GM12878 (cell line): ENCODE data around the gene YPEL3. TPM values are rescaled to one million over a fixed set of nuclear protein-coding genes. Genes with fewer than 3 reads are reported as not detected.

Source experiments
- ATAC-seq: fragments of 200-7000 bp; cut with Tn5 transposase; 3 replicates; pipeline ENCODE4 v1.9.1; 2020; ENCODE audit warnings: mild to moderate bottlenecking, moderate library complexity
- BruUV-seq: library from RNA; stranded (reverse); fragments of 400-500 nt; replicated peaks from 2 replicates; lab custom pipeline; 2021; lab: Mats Ljungman, UMichigan
- CTCF ChIA-PET: fragments of 300-600 bp; sonication (Branson Sonifier 250); formaldehyde crosslinking; extraction: SDS; loops from one replicate; lab custom pipeline; 2021; ENCODE audit warnings: inconsistent platforms; lab: Yijun Ruan, JAX
- POLR2A ChIA-PET: fragments of 350-600 bp; formaldehyde crosslinking; extraction: SDS; loops from one replicate; lab custom pipeline; 2021; ENCODE audit warnings: inconsistent platforms; lab: Charles Lee
- RAD21 ChIA-PET: fragments of 300-600 bp; sonication (Branson Sonifier 250); formaldehyde crosslinking; loops from one replicate; lab custom pipeline; 2023; ENCODE audit warnings: antibody characterized with exemption; ENCODE audit not compliant: unreplicated experiment; lab: Charles Lee
- SMC1A ChIA-PET: fragments of 300-600 bp; sonication (Branson Sonifier 250); formaldehyde crosslinking; loops from one replicate; lab custom pipeline; 2023; ENCODE audit not compliant: unreplicated experiment, uncharacterized antibody; lab: Charles Lee
- DNase-seq: peaks from one replicate; pipeline ENCODE4 v3.0.0-alpha.2; 2011; ENCODE audit warnings: low read depth, low spot score
- FAIRE-seq: peaks from 3 replicates; lab custom pipeline; 2011; peaks lifted over from hg19 to GRCh38; lab: Jason Lieb, UNC
- H2AFZ ChIP-seq: 2 replicates; pipeline ENCODE4 v1.6.0; 2011; ENCODE audit warnings: low read depth, low read length, control low read depth; ENCODE audit not compliant: control insufficient read depth
- H3K27ac ChIP-seq: 2 replicates; pipeline ENCODE4 v1.5.1; 2011; ENCODE audit warnings: control low read depth; ENCODE audit not compliant: control insufficient read depth, insufficient read depth
- H3K27me3 ChIP-seq, 2 experiments: replicated peaks in 1 of 2; 2 replicates each; pipeline versions ENCODE4 v1.6.0 to v1.6.1; 2011; ENCODE audit warnings: low read length in 1 of 2; ENCODE audit not compliant: control insufficient read depth in 2 of 2, insufficient read depth in 2 of 2
- H3K36me3 ChIP-seq, 2 experiments: 2 replicates each; pipeline ENCODE4 v1.5.1; 2011; ENCODE audit warnings: low read length in 1 of 2; ENCODE audit not compliant: control insufficient read depth in 2 of 2, insufficient read depth in 2 of 2
- H3K4me1 ChIP-seq: 2 replicates; pipeline ENCODE4 v1.6.1; 2011; ENCODE audit warnings: mild to moderate bottlenecking, low read length, moderate library complexity, mixed read lengths; ENCODE audit not compliant: control insufficient read depth, insufficient read depth
- H3K4me2 ChIP-seq: 2 replicates; pipeline ENCODE4 v1.6.0; 2011; ENCODE audit warnings: control low read depth; ENCODE audit not compliant: control insufficient read depth, insufficient read depth
- H3K4me3 ChIP-seq: fragments of 200-600 bp; sonication (generic); 2 replicates; pipeline ENCODE4 v1.5.1; 2016
- H3K79me2 ChIP-seq: 2 replicates; pipeline ENCODE4 v1.6.0; 2011; ENCODE audit warnings: low read length; ENCODE audit not compliant: control insufficient read depth, insufficient read depth
- H3K9ac ChIP-seq: 2 replicates; pipeline ENCODE4 v1.8.0; 2011; ENCODE audit warnings: low read length, control low read depth, mixed read lengths; ENCODE audit not compliant: control insufficient read depth, insufficient read depth
- H3K9me3 ChIP-seq: replicated peaks from 3 replicates; pipeline ENCODE4 v1.5.1; 2011; ENCODE audit warnings: mild to moderate bottlenecking, low read length; ENCODE audit not compliant: control insufficient read depth, insufficient read depth
- H4K20me1 ChIP-seq: 2 replicates; pipeline ENCODE4 v1.6.0; 2011; ENCODE audit not compliant: control insufficient read depth, insufficient read depth
- BACH1 ChIP-seq: fragments of 450-650 bp; IDR thresholded peaks from 2 replicates; pipeline ENCODE4 v1.6.1; 2017; ENCODE audit warnings: mild to moderate bottlenecking, borderline replicate concordance
- CEBPZ ChIP-seq: fragments of 150-350 bp; IDR thresholded peaks from 2 replicates; pipeline ENCODE4 v1.6.1; 2016; ENCODE audit warnings: low read depth, low read length
- EED ChIP-seq: sonication (generic); IDR thresholded peaks from 2 replicates; pipeline ENCODE4 v1.6.1; 2016; ENCODE audit warnings: antibody characterized with exemption, low read depth
- GATAD2B ChIP-seq: fragments of 450-650 bp; conservative IDR thresholded peaks from 2 replicates; pipeline ENCODE4 v1.6.1; 2017; ENCODE audit warnings: low read depth, mild to moderate bottlenecking, moderate library complexity
- HDAC2 ChIP-seq: fragments of 200-600 bp; sonication (generic); IDR thresholded peaks from 2 replicates; pipeline ENCODE4 v1.6.1; 2017
- IKZF2 ChIP-seq, 2 experiments: fragments of 450-650 bp; IDR thresholded peaks; 2 replicates each; pipeline ENCODE4 v1.6.1; 2017; ENCODE audit warnings: mild to moderate bottlenecking in 2 of 2, moderate library complexity in 2 of 2
- NFIC ChIP-seq: IDR thresholded peaks from 2 replicates; pipeline ENCODE4 v1.6.1; 2012; ENCODE audit warnings: low read depth, mild to moderate bottlenecking, inconsistent platforms, low read length, moderate library complexity
- NR2C2 ChIP-seq: IDR thresholded peaks from 2 replicates; pipeline ENCODE4 v1.6.1; 2011; ENCODE audit warnings: borderline replicate concordance, low read depth; ENCODE audit not compliant: control insufficient read depth, insufficient read length
- PRDM15 ChIP-seq: fragments of 450-650 bp; formaldehyde crosslinking; IDR thresholded peaks from 2 replicates; pipeline ENCODE4 v1.4.0; 2020; ENCODE audit warnings: mild to moderate bottlenecking, moderate library complexity
- RCOR1 ChIP-seq: conservative IDR thresholded peaks from 2 replicates; pipeline ENCODE4 v1.6.1; 2012; ENCODE audit warnings: low read depth, low read length, improper control_type of control experiment
- RELA ChIP-seq: fragments of 450-650 bp; IDR thresholded peaks from 2 replicates; pipeline ENCODE4 v1.8.0; 2014; ENCODE audit warnings: borderline replicate concordance; ENCODE audit not compliant: partially characterized antibody
- STAT1 ChIP-seq: fragments of 450-650 bp; conservative IDR thresholded peaks from 2 replicates; pipeline ENCODE4 v1.6.1; 2014; ENCODE audit warnings: antibody characterized with exemption, mild to moderate bottlenecking
- STAT3 ChIP-seq: IDR thresholded peaks from 2 replicates; pipeline ENCODE4 v1.6.1; 2011; ENCODE audit warnings: low read depth, low read length, improper control_type of control experiment
- TCF3 ChIP-seq: IDR thresholded peaks from 2 replicates; pipeline ENCODE4 v1.6.1; 2012; ENCODE audit warnings: low read depth, mild to moderate bottlenecking, low read length, borderline replicate concordance; ENCODE audit not compliant: insufficient read depth
- ZBTB11 ChIP-seq: fragments of 450-650 bp; formaldehyde crosslinking; IDR thresholded peaks from 2 replicates; pipeline ENCODE4 v1.5.0; 2022; ENCODE audit warnings: mild to moderate bottlenecking, missing genetic modification characterization
- WGBS: methylation state at CpG from one replicate; pipeline ENCODE4 v1.1.6; 2016; ENCODE audit warnings: low lambda C conversion rate; ENCODE audit not compliant: insufficient replicate concordance, insufficient coverage; ENCODE audit errors: missing lambda C conversion rate; 5-methylcytosine and 5-hydroxymethylcytosine counted together
- in situ Hi-C: fragments of 300-500 bp; cut with MboI; formaldehyde crosslinking; loops from 9 replicates; pipeline ENCODE4 v1.14.3; 2018; ENCODE audit warnings: mixed read lengths
- intact Hi-C: fragments of 100-400 bp; cut with micrococcal nuclease; formaldehyde crosslinking; loops from one replicate; pipeline ENCODE4 v1.14.2; 2022; ENCODE audit not compliant: unreplicated experiment
- polyA plus RNA-seq, 11 experiments: library from polyadenylated mRNA; depleted of rRNA in 4 of 11; unstranded in 6 of 11; stranded (reverse) in 5 of 11; fragments of >200 nt; fragmentation: Nextera tagmentation in 4 of 11; fragmentation: Illumina TruSeq in 1 of 11; extraction: Ambion mirVana in 4 of 11; extraction: Trizol in 1 of 11; gene quantifications; 1 replicate in 1 of 11; 2 replicates in 10 of 11; pipeline versions ENCODE4 v1.2.1 to v1.2.3, GENCODE V29; 2011 to 2016; ENCODE audit warnings: inconsistent platforms in 2 of 11, missing spikeins in 2 of 11, low read depth in 1 of 11
- total RNA-seq, 4 experiments: library from RNA; depleted of rRNA in 3 of 4; stranded (reverse); fragments of >200 nt in 3 of 4; fragmentation: Illumina TruSeq in 1 of 4; extraction: Trizol in 1 of 4; gene quantifications; 2 replicates each; pipeline versions ENCODE4 v1.2.1 to v1.2.3, GENCODE V29; 2013 to 2021

Gene YPEL3
- total and polyA plus RNA-seq, 10 of the 15 experiments (the other 5 are each of a cell fraction or from before 2014, with no cell fraction given): 1.3 to 22.0 (median 12.1) TPM

- no peaks in the 10 kb centered on the region for H3K4me1 ChIP-seq
- ChIA-PET CTCF (no interaction called here), POLR2A (no interaction called here), RAD21 (no interaction called here), SMC1A (no interaction called here)
- H3K9ac ChIP-seq: no peak overlapping the region
- no peaks in the 10 kb centered on the region; the same call in 1 of the 2 replicates for H3K79me2 ChIP-seq
- no peak overlapping the region for H2AFZ ChIP-seq
- H3K4me2 ChIP-seq: no peak overlapping the region
- no peaks in the 10 kb centered on the region for H4K20me1 ChIP-seq
- peaks cover 26 to 33% of the 10 kb centered on the region in 2 experiments; a peak in 3 of 4 replicates for H3K36me3 ChIP-seq
- in situ Hi-C loops (loop anchor here (25.0 kb wide), 1 partner anchor 1802 kb away; no protein-coding TSS in a partner anchor), intact Hi-C loops (no loop called here)
- H3K9me3 ChIP-seq: no peaks in the 10 kb centered on the region
- no peak for ATAC-seq
- H3K27me3 ChIP-seq: no peaks in the 10 kb centered on the region
- no peak for FAIRE-seq
- no TSS peak for BruUV-seq
- 46% methylated on average over 3 of the region's 3 CpGs for WGBS
- H3K4me3 ChIP-seq: no peak overlapping the region
- no peak for DNase-seq
- H3K27ac ChIP-seq: no peak overlapping the region
- TF ChIP-seq PRDM15 (CRISPR knock-in tag) (no peak), HDAC2 (no peak), IKZF2 (IDR thresholded peaks at IDR 0.05) (no peak), RELA (no peak), NFIC (no peak), STAT1 (no peak), STAT3 (no peak), EED (no peak), ZBTB11 (CRISPR knock-in tag) (no peak), BACH1 (no peak), RCOR1 (no peak), NR2C2 (no peak), CEBPZ (no peak), TCF3 (no peak), GATAD2B (no peak)
These were observed 10.8 kb downstream of the YPEL3 start for GRCh38 chr16:30085247-30085646.
